Tracheal epithelial cell (primary cell): Measurements from ENCODE around the gene OPALIN. TPM values are rescaled to one million over a fixed set of nuclear protein-coding genes. Genes with fewer than 3 reads are reported as not detected.

ENCODE experiments used
- total RNA-seq: library from RNA; depleted of rRNA; stranded (reverse); fragments of >200 nt; gene quantifications from 2 replicates; pipeline ENCODE4 v1.2.1, GENCODE V29; 2014

OPALIN gene, protein sequence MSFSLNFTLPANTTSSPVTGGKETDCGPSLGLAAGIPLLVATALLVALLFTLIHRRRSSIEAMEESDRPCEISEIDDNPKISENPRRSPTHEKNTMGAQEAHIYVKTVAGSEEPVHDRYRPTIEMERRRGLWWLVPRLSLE
- total RNA-seq: not detected in 2 replicates

DNA sequence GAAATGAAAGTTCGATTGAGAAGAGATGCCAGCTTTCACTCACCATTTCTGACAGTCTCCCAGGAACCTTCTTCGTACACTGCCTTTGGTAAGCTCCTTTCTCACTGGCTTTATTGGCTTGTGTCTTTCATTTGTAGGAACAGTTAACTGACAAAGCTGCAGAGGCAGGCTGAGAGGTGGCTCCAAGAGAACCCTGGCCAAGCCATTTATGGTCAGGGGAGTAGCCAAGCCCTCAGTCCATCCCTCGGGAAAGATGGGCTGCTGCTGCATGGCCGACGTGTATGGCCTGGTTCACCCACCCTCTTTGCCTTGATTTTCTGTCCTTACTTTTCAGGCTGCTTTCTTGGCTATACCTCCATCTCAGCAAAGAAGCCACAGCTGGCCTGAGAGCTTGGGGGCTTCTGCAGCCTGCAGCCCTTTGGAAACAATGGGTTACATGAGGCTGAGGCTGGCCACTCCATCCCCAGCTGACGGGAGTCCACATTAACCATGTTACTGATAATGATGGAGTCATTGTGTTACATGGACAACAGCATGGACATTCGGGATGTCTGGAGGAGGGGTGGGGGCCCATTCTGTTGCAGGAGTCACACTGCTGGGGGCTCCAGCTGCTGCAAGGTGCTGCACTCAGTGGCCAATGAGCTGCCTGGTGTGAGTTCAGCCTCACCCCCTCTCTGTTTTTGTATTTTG lies at the start of gene OPALIN:
TSS of gene OPALIN (minus strand) at position 152 of the 690 bp plus-strand sequence. CDS start at position 46, 106 bp downstream.

DNA sequence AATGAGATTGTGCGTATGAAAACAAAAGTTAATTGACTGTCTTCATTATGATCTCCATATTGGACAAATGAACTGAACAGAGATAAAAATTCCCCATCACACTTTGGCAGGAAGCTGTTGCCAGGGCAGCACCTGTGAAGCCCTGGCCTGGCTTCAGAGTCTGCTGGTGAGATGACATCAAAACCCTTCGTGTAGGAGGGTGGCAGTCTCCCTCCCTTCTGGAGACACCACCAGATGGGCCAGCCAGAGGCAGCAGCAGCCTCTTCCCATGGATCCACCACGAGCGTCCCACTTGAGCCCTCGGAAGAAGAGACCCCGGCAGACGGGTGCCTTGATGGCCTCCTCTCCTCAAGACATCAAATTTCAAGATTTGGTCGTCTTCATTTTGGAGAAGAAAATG lies 54.6 kb downstream of the OPALIN start, which contains the start of gene DNTT:
TSS of gene DNTT (plus strand) at position 205 of the 400 bp plus-strand sequence. CDS start at position 269, 64 bp downstream.

Other genes starting within 250 kb of the OPALIN start
- gene ZNF518A, start 228.7 kb downstream of the OPALIN start, total RNA-seq: 12.8 and 19.2 TPM in 2 replicates
- gene BLNK, start 87.4 kb downstream of the OPALIN start, total RNA-seq: 5.5 TPM in 2 replicates
- not detected in 2 replicates for gene DNTT, start 54.6 kb downstream of the OPALIN start, total RNA-seq
- 0.85 and 5.3 TPM in 2 replicates for gene TLL2, start 154.9 kb upstream of the OPALIN start, total RNA-seq
- 94.7 and 104 TPM in 2 replicates for gene TM9SF3, start 228.0 kb upstream of the OPALIN start, total RNA-seq